Heart left ventricle (tissue), 13 donors: Measurements from ENCODE around the gene HRH2.

Experiments
- POLR2A ChIP-seq, 2 donors: fragments of 450-650 bp; IDR thresholded peaks; one replicate each; pipeline ENCODE4 v1.6.1; 2017; ENCODE audit warnings: antibody characterized with exemption in 2 of 2, mild to moderate bottlenecking in 2 of 2, moderate library complexity in 2 of 2
- TF ChIP-seq, protein P1 (sequence below), 12 donors: fragments of 200-600 bp; sonication (generic) in 4 of 12; IDR thresholded peaks; one replicate each; pipeline versions ENCODE4 v1.5.0 to v1.8.0; 2018 to 2022; ENCODE audit warnings: antibody characterized with exemption in 12 of 12, mild to moderate bottlenecking in 5 of 12
- donor health status: ischemic (EF 13 %, LVEDD 7.1; RV severe dilation, severe dysfunction).
- donor health status: DM: no; HTN: yes; CAD: no.
- donor health status: DM: no; HTN: no; CAD: no.
- donor health status: ischemic (EF 25% LVEDD 6.9; RV normal size, moderate dysfunction).
- donor health status: ischemic (EF 25% LVEDD 5.7; RV mildly dilated, moderate dysfunction).
- donor health status: ischemic (EF 35%, LVEDD 5.7; RV mildly dilated, moderate dysfunction).
- donor health status: nonischemic (EF 11% LVEDD 7.7; RV severe dilation, severe dysfunction).
- donor health status: DM: yes; HTN: yes; CAD: no.
- donor health status: PGD.
- donor health status: ischemic (EF 29% LVEDD 5.4; RV normal size, mild dysfunction).
- donor health status: nonischemic (EF 23%, LVEDD 6.1; RV moderate dilation, normal function).

- TF ChIP-seq, protein P1, sequence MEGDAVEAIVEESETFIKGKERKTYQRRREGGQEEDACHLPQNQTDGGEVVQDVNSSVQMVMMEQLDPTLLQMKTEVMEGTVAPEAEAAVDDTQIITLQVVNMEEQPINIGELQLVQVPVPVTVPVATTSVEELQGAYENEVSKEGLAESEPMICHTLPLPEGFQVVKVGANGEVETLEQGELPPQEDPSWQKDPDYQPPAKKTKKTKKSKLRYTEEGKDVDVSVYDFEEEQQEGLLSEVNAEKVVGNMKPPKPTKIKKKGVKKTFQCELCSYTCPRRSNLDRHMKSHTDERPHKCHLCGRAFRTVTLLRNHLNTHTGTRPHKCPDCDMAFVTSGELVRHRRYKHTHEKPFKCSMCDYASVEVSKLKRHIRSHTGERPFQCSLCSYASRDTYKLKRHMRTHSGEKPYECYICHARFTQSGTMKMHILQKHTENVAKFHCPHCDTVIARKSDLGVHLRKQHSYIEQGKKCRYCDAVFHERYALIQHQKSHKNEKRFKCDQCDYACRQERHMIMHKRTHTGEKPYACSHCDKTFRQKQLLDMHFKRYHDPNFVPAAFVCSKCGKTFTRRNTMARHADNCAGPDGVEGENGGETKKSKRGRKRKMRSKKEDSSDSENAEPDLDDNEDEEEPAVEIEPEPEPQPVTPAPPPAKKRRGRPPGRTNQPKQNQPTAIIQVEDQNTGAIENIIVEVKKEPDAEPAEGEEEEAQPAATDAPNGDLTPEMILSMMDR (IDR thresholded peaks at IDR 0.05) = no peak
- no peak for TF ChIP-seq POLR2A (IDR thresholded peaks at IDR 0.05)
Observed at GRCh38 chr5:175688352-175689146, 30.7 kb downstream of the HRH2 start.
